Prostate gland (tissue), 2 donors: ENCODE data around the gene CCNO. TPM values are rescaled to one million over a fixed set of nuclear protein-coding genes. Genes with fewer than 3 reads are reported as not detected.

ENCODE experiments used
- DNase-seq: peaks from one replicate; pipeline ENCODE4 v3.0.0-alpha.2; 2019; ENCODE audit warnings: low spot score
- H3K27ac ChIP-seq, 2 donors: fragments of 200-600 bp; sonication (generic); 2 replicates each; pipeline ENCODE4 v1.5.1; 2017 to 2019
- H3K27me3 ChIP-seq: fragments of 200-600 bp; sonication (generic); replicated peaks from 2 replicates; pipeline ENCODE4 v1.5.1; 2019; ENCODE audit not compliant: insufficient read depth
- H3K36me3 ChIP-seq, 2 donors: fragments of 200-600 bp; sonication (generic); 1 replicate in 1 of 2; 2 replicates in 1 of 2; pipeline versions ENCODE4 v1.5.1 to v1.8.1; 2017 to 2019
- H3K4me1 ChIP-seq: fragments of 200-600 bp; sonication (generic); replicated peaks from 2 replicates; pipeline ENCODE4 v1.5.1; 2019
- H3K4me3 ChIP-seq, 2 donors: fragments of 200-600 bp; sonication (generic); 2 replicates each; pipeline ENCODE4 v1.5.1; 2017 to 2019
- H3K9me3 ChIP-seq: fragments of 200-600 bp; sonication (generic); 2 replicates; pipeline ENCODE4 v1.5.1; 2017
- CTCF ChIP-seq, 4 experiments: fragments of 200-600 bp in 2 of 4; fragments of 450-650 bp in 2 of 4; sonication (generic) in 2 of 4; IDR thresholded peaks; 1 replicate in 3 of 4; 2 replicates in 1 of 4; pipeline ENCODE4 v1.5.1; 2016 to 2019; ENCODE audit warnings: antibody characterized with exemption in 4 of 4, mild to moderate bottlenecking in 2 of 4, moderate library complexity in 2 of 4
- POLR2A ChIP-seq: fragments of 450-650 bp; IDR thresholded peaks from one replicate; pipeline ENCODE4 v1.6.1; 2016; ENCODE audit warnings: antibody characterized with exemption, mild to moderate bottlenecking
- POLR2AphosphoS5 ChIP-seq: sonication (generic); formaldehyde crosslinking; IDR thresholded peaks from one replicate; pipeline ENCODE4 v1.6.1; 2017; ENCODE audit warnings: antibody characterized with exemption
- WGBS: methylation state at CpG from one replicate; pipeline ENCODE4 v1.1.5; 2018; 5-methylcytosine and 5-hydroxymethylcytosine counted together
- intact Hi-C: fragments of 100-400 bp; cut with DNase I; formaldehyde crosslinking; loops from one replicate; pipeline ENCODE4 v1.14.2; 2022
- total RNA-seq, 2 donors: library from RNA; depleted of rRNA; stranded (reverse); fragments of >200 nt; gene quantifications; one replicate each; pipeline ENCODE4 v1.1.0, GENCODE V29; 2016

Gene CCNO
- total RNA-seq, 2 donors from 2014 or later = 5.6 to 7.2 TPM

GRCh38 chr5:55254802-55255201 is 21.4 kb upstream of the CCNO start:
- H3K36me3 ChIP-seq = no peaks in the 10 kb centered on the region
- no peak for DNase-seq
- 89% methylated on average over 4 of the region's 4 CpGs for WGBS
- no peak overlapping the region for H3K4me3 ChIP-seq
- intact Hi-C loops = no loop called here
- no peaks in the 10 kb centered on the region for H3K27me3 ChIP-seq
- H3K9me3 ChIP-seq = no peaks in the 10 kb centered on the region
- no peak overlapping the region for H3K27ac ChIP-seq
- TF ChIP-seq POLR2A (no peak), POLR2AphosphoS5 (no peak), CTCF (IDR thresholded peaks at IDR 0.05) (no peak)
- no peaks in the 10 kb centered on the region for H3K4me1 ChIP-seq

- H3K4me3 ChIP-seq = no peak overlapping the region
- H3K27ac ChIP-seq = no peak overlapping the region
- WGBS = 46% methylated on average over 1 of the region's 1 CpG
- DNase-seq = no peak
- no peaks in the 10 kb centered on the region for H3K4me1 ChIP-seq
- no peaks in the 10 kb centered on the region for H3K9me3 ChIP-seq
- H3K36me3 ChIP-seq = no peaks in the 10 kb centered on the region
- intact Hi-C loops = no loop called here
- TF ChIP-seq POLR2A (no peak), CTCF (IDR thresholded peaks at IDR 0.05) (no peak)
- no peaks in the 10 kb centered on the region for H3K27me3 ChIP-seq
These were observed 16.7 kb upstream of the CCNO start for GRCh38 chr5:55250064-55250463.

- Histone ChIP-seq H3K4me3 (no peak overlapping the region), H3K9me3 (no peaks in the 10 kb centered on the region), H3K27ac (no peak overlapping the region), H3K36me3 (no peaks in the 10 kb centered on the region), H3K4me1 (no peaks in the 10 kb centered on the region), H3K27me3 (no peaks in the 10 kb centered on the region)
- TF ChIP-seq CTCF (IDR thresholded peaks at IDR 0.05) (no peak), POLR2A (no peak)
- intact Hi-C loops = no loop called here
- 23% methylated on average over 4 of the region's 4 CpGs for WGBS
- DNase-seq = peak; percentile 32
These were observed 8.3 kb upstream of the CCNO start for GRCh38 chr5:55241746-55242145.

- intact Hi-C loops = no loop called here
- Histone ChIP-seq H3K9me3 (no peaks in the 10 kb centered on the region), H3K27ac (no peak overlapping the region), H3K27me3 (no peaks in the 10 kb centered on the region), H3K4me3 (no peak overlapping the region), H3K36me3 (no peaks in the 10 kb centered on the region), H3K4me1 (no peaks in the 10 kb centered on the region)
- TF ChIP-seq POLR2AphosphoS5 (no peak), CTCF (IDR thresholded peaks at IDR 0.05) (no peak), POLR2A (no peak)
- 80% methylated on average over 10 of the region's 10 CpGs for WGBS
- no peak for DNase-seq
These were observed 3.4 kb upstream of the CCNO start for GRCh38 chr5:55236800-55237199.

GRCh38 chr5:55234121-55234700 is 803 bp upstream of the CCNO start:
- Histone ChIP-seq H3K27me3 (no peaks in the 10 kb centered on the region), H3K27ac (peak overlapping the region; percentile 57 to 71), H3K4me1 (no peaks in the 10 kb centered on the region), H3K4me3 (peak overlapping the region; percentile 39 to 44), H3K9me3 (no peaks in the 10 kb centered on the region), H3K36me3 (no peaks in the 10 kb centered on the region)
- TF ChIP-seq CTCF (IDR thresholded peaks at IDR 0.05) = no peak
- TF ChIP-seq POLR2AphosphoS5 = no peak
- TF ChIP-seq POLR2A = no peak
- intact Hi-C loops = no loop called here
- DNase-seq = no peak
- WGBS = 8% methylated on average over 31 of the region's 31 CpGs
